ENCODE measurements around the gene TRIP10. TPM values are rescaled to one million over a fixed set of nuclear protein-coding genes. Genes with fewer than 3 reads are reported as not detected.

Gene TRIP10
- total and polyA plus RNA-seq, 10 of the 15 experiments (the other 5 are each of a cell fraction or from before 2014, with no cell fraction given), result 0.79 to 54.5 (median 32.5) TPM

GRCh38 chr19:6767357-6768235, 28.1 kb downstream of the TRIP10 start, which contains the start of gene SH2D3A (continued):
- TF ChIP-seq ZBTB33 (IDR thresholded peaks at IDR 0.05), result no peak
- TF ChIP-seq PAX5 (IDR thresholded peaks at IDR 0.05; ENCODE audit: borderline replicate concordance, low read depth, low read length), result no peak
- no peak for TF ChIP-seq NFYA (IDR thresholded peaks at IDR 0.05; ENCODE audit: borderline replicate concordance, low read depth, low read length)
- TF ChIP-seq GATAD2B (conservative IDR thresholded peaks at IDR 0.05; ENCODE audit: low read depth), result peak; percentile 60
- no peak for TF ChIP-seq GABPA (IDR thresholded peaks at IDR 0.05; ENCODE audit: low read depth)
- TF ChIP-seq IRF5 (IDR thresholded peaks at IDR 0.05; ENCODE audit: borderline replicate concordance), result no peak
- TF ChIP-seq ZNF622 (IDR thresholded peaks at IDR 0.05), result no peak
- 0 out of 3 replicates have a peak, but pooled peaks of 1 of the 2 experiments have one; percentile 32 for TF ChIP-seq EGR1 (IDR thresholded peaks at IDR 0.05; ENCODE audit: borderline replicate concordance in 1 of 2, low read depth in 2 of 2, low read length in 2 of 2)
- 0 out of 2 replicates have a peak, but pooled peaks have one; percentile 30 for TF ChIP-seq STAT1 (conservative IDR thresholded peaks at IDR 0.05)
- no peak for TF ChIP-seq PRDM15 (CRISPR knock-in tag; IDR thresholded peaks at IDR 0.05)
- no peak for TF ChIP-seq CTCF (IDR thresholded peaks at IDR 0.05 in 2 of 3, conservative IDR thresholded peaks at IDR 0.05 in 1 of 3; ENCODE audit: control insufficient read depth in 2 of 3, extremely low read depth in 1 of 3, insufficient read depth in 1 of 3, low read depth in 3 of 3, low read length in 3 of 3)
- no peak for TF ChIP-seq ZZZ3 (IDR thresholded peaks at IDR 0.05; ENCODE audit: control insufficient read depth, insufficient read length, low read depth)
- peak; percentile 47; the same call in 1 of the 2 replicates for TF ChIP-seq RCOR1 (conservative IDR thresholded peaks at IDR 0.05; ENCODE audit: low read depth, low read length)
- TF ChIP-seq ETV6 (conservative IDR thresholded peaks at IDR 0.05 in 1 of 2, IDR thresholded peaks at IDR 0.05 in 1 of 2; ENCODE audit: borderline replicate concordance in 1 of 2, low read depth in 1 of 2), result no peak
- no peak for TF ChIP-seq WRNIP1 (IDR thresholded peaks at IDR 0.05; ENCODE audit: borderline replicate concordance, low read depth, low read length)
- peak; percentile 66 for TF ChIP-seq EED (IDR thresholded peaks at IDR 0.05; ENCODE audit: low read depth)
- TF ChIP-seq JUND (IDR thresholded peaks at IDR 0.05; ENCODE audit: low read depth, low read length), result no peak

All from GM12878 (cell line).